ENCODE results near the gene ENTHD1.

GRCh38 chr22:39744353-39744752 is 149.2 kb downstream of the ENTHD1 start:
- TF ChIP-seq POLR2A (IDR thresholded peaks at IDR 0.05; ENCODE audit: low read depth), result no peak
- no peak for TF ChIP-seq CTCF (IDR thresholded peaks at IDR 0.05)
- no peak for TF ChIP-seq POLR2AphosphoS5 (IDR thresholded peaks at IDR 0.05)

Measured in esophagus muscularis mucosa (tissue), 3 donors.